Measurements from ENCODE around the gene FNBP1. TPM values are rescaled to one million over a fixed set of nuclear protein-coding genes. Genes with fewer than 3 reads are reported as not detected.

The FNBP1 gene
- total and polyA plus RNA-seq, 7 experiments from 2014 or later = 138 to 207 (median 166) TPM

GRCh38 chr9:129841071-129841470, 201.9 kb downstream of the FNBP1 start:
- H3K27ac Mint-ChIP-seq = peak overlapping the region in 8 of 9 donors; percentile 42 to 97 (median 92)
- H3K27me3 Mint-ChIP-seq = no peaks in the 10 kb centered on the region
- Histone ChIP-seq H3K9me3 (ENCODE audit: control insufficient read depth in 2 of 3, low read length in 3 of 3) (no peaks in the 10 kb centered on the region), H3K27me3 (ENCODE audit: control insufficient read depth in 2 of 2, insufficient read depth in 2 of 2, low read length in 2 of 2) (no peaks in the 10 kb centered on the region), H3K4me1 (ENCODE audit: control insufficient read depth in 2 of 2, insufficient read depth in 2 of 2, low read length in 2 of 2) (peaks cover 24 to 62% of the 10 kb centered on the region in 2 donors), H3K36me3 (ENCODE audit: control insufficient read depth in 2 of 3, insufficient read depth in 3 of 3, low read length in 3 of 3) (peaks cover 0 to 12% (median 0%) of the 10 kb centered on the region in 3 experiments), H3K4me3 (ENCODE audit: low read length) (no peak overlapping the region), H3K27ac (ENCODE audit: low read depth, low read length) (peak overlapping the region; percentile 54)
- H3K9me3 Mint-ChIP-seq = no peaks in the 10 kb centered on the region
- peaks cover 0 to 24% (median 4%) of the 10 kb centered on the region in 5 donors for H3K36me3 Mint-ChIP-seq
- ChIA-PET CTCF (no interaction called here), POLR2A (interaction anchor here (1.5 kb wide), 1 partner anchor 24 kb away, joined by 3 read pairs; no protein-coding TSS in a partner anchor)
- DNase-seq (no peak), ATAC-seq (no peak)
- peaks cover 38 to 76% (median 69%) of the 10 kb centered on the region in 7 donors for H3K4me1 Mint-ChIP-seq
- intact Hi-C loops (cut with micrococcal nuclease) = no loop called here
- H3K4me3 Mint-ChIP-seq = peak overlapping the region in 8 of 10 donors; percentile 10 to 97 (median 45)

DNA sequence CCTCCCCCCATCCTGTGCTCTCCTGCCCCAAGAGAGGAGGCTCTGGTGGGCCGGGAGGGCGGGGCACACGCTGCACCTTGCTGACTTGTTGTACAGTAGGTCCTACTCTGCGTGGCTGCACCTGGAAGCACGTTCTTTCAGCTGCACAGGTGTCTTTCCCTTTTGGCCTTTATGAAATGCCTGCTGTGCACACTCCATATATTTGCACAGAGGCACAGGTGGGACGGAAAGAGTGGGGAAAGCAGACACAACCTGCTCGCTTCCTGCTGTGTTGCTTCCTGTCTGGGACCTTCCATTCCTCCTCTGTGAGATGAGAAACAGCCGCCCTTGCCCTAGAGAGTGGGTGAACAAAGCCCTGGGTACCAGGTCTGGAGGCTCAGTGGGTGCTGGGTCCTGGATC, 203.0 kb downstream of the FNBP1 start:
- POLR2A ChIA-PET = interaction anchor here (1.5 kb wide), 1 partner anchor 25 kb away, joined by 3 read pairs; no protein-coding TSS in a partner anchor
- Mint-ChIP-seq H3K4me1 (peaks cover 36 to 73% (median 65%) of the 10 kb centered on the region in 7 donors), H3K27me3 (no peaks in the 10 kb centered on the region), H3K4me3 (peak overlapping the region; percentile 64 to 98 (median 86)), H3K27ac (peak overlapping the region; percentile 38 to 97 (median 92)), H3K9me3 (no peaks in the 10 kb centered on the region), H3K36me3 (peaks cover 0 to 22% (median 4%) of the 10 kb centered on the region in 5 donors)
- intact Hi-C loops (cut with micrococcal nuclease) = no loop called here
- Histone ChIP-seq H3K27me3 (ENCODE audit: control insufficient read depth in 2 of 2, insufficient read depth in 2 of 2, low read length in 2 of 2) (no peaks in the 10 kb centered on the region), H3K4me1 (ENCODE audit: control insufficient read depth in 2 of 2, insufficient read depth in 2 of 2, low read length in 2 of 2) (peaks cover 27 to 59% of the 10 kb centered on the region in 2 donors), H3K4me3 (ENCODE audit: low read length) (no peak overlapping the region), H3K27ac (ENCODE audit: low read depth, low read length) (peak overlapping the region; percentile 64), H3K36me3 (ENCODE audit: control insufficient read depth in 2 of 3, insufficient read depth in 3 of 3, low read length in 3 of 3) (peaks cover 0 to 12% (median 0%) of the 10 kb centered on the region in 3 experiments), H3K9me3 (ENCODE audit: control insufficient read depth in 2 of 3, low read length in 3 of 3) (no peaks in the 10 kb centered on the region)
- CTCF ChIA-PET = no interaction called here
- DNase-seq (peak in 7 of 9 donors; percentile 22 to 44 (median 30)), ATAC-seq (no peak)

DNA sequence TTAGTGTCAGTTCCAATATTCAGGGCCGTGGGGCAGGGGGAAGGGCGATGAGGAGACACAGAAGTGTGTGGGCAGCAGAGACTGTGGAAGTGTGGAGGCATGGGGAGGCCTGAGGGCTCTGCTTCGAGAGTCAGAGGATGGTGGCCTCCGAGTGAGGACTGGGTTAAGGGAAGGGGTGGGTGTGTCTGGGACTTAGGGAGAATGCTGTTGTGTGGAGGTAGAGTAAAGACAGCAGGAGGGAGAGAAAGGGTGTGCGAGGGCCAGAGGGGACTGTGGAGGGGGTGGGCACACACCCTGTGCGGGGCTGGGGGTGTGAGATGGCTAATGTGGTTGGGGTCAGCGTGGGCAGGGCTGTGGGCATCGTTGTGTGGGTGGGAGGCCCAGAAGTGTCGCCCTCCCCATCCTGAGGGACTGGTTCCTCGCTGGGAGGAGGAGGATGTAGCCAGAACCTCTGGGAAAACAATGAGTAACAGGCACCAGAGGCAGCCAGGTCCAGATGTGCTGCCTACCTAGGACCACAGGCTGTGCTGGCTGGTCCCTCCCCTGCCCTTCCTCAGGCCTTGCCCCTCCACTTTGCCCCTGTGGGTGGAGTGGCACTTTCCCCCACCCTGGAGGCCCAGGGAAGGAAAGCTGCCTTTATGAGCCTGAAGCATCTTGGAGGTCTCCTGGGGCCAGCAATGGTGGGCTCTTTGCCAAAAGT, 203.5 kb downstream of the FNBP1 start:
- POLR2A ChIA-PET = interaction anchor here (0.5 to 11.4 kb wide), 12 partner anchors 10 to 1090 kb away, joined by 3 to 162 read pairs (median 3); no protein-coding TSS in a partner anchor
- Histone ChIP-seq H3K27me3 (ENCODE audit: control insufficient read depth in 2 of 2, insufficient read depth in 2 of 2, low read length in 2 of 2) (no peaks in the 10 kb centered on the region), H3K36me3 (ENCODE audit: control insufficient read depth in 2 of 3, insufficient read depth in 3 of 3, low read length in 3 of 3) (peaks cover 0 to 12% (median 0%) of the 10 kb centered on the region in 3 experiments), H3K27ac (ENCODE audit: low read depth, low read length) (peak overlapping the region; percentile 64), H3K4me1 (ENCODE audit: control insufficient read depth in 2 of 2, insufficient read depth in 2 of 2, low read length in 2 of 2) (peaks cover 27 to 59% of the 10 kb centered on the region in 2 donors), H3K9me3 (ENCODE audit: control insufficient read depth in 2 of 3, low read length in 3 of 3) (no peaks in the 10 kb centered on the region), H3K4me3 (ENCODE audit: low read length) (peak overlapping the region; percentile 41)
- Mint-ChIP-seq H3K27me3 (no peaks in the 10 kb centered on the region), H3K27ac (peak overlapping the region; percentile 87 to 97 (median 93)), H3K9me3 (no peaks in the 10 kb centered on the region), H3K4me3 (peak overlapping the region; percentile 82 to 98 (median 86)), H3K4me1 (peaks cover 38 to 74% (median 64%) of the 10 kb centered on the region in 7 donors), H3K36me3 (peaks cover 0 to 23% (median 4%) of the 10 kb centered on the region in 5 donors)
- CTCF ChIA-PET = interaction anchor here (0.8 to 1.7 kb wide), 3 partner anchors 11 to 45 kb away, joined by 3 to 4 read pairs (median 4); no protein-coding TSS in a partner anchor
- ATAC-seq = no peak
- intact Hi-C loops (cut with micrococcal nuclease) = loop anchor here in 1 of 2 donors (5.0 to 10.0 kb wide), 2 partner anchors 123 to 395 kb away; no protein-coding TSS in a partner anchor
- DNase-seq = no peak

DNA sequence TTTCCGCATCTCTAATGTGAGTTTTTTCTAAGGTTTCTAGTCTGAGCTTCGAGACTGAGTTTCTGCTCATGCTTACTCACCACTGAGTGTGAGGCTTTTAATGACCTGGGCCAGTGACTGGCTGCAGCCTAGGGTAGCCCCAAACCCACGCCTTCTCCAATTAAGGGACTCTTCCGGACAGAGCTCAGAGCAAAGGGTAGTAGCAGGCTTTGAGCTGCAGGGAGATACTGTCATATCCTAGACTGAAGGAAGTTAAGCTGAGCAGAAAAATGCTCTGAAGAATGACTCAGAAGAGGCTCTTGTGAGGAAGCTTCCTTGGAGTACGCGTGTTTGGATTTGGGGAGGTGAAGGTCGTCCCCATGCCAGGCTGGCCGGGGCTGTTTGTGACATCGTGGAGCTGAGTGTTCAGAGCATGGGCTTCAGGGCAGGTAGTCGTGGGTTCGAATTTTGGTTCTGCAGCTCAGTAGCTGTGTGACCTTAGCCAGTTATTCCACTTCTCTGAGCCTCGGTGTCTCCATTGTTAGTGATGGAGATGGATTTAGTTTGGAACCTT, 204.2 kb downstream of the FNBP1 start:
- ChIA-PET CTCF (interaction anchor here (0.8 to 1.7 kb wide), 3 partner anchors 12 to 46 kb away, joined by 3 to 4 read pairs (median 4); no protein-coding TSS in a partner anchor), POLR2A (interaction anchor here (0.5 to 11.4 kb wide), 13 partner anchors 9 to 1090 kb away, joined by 3 to 162 read pairs (median 3); no protein-coding TSS in a partner anchor)
- no peaks in the 10 kb centered on the region for H3K27me3 ChIP-seq (ENCODE audit: control insufficient read depth in 2 of 2, insufficient read depth in 2 of 2, low read length in 2 of 2)
- peaks cover 0 to 12% (median under 1%) of the 10 kb centered on the region in 3 experiments for H3K36me3 ChIP-seq (ENCODE audit: control insufficient read depth in 2 of 3, insufficient read depth in 3 of 3, low read length in 3 of 3)
- ATAC-seq (no peak), DNase-seq (peak in 4 of 9 donors; percentile 17 to 47 (median 34))
- H3K9me3 Mint-ChIP-seq = no peaks in the 10 kb centered on the region
- no peaks in the 10 kb centered on the region for H3K9me3 ChIP-seq (ENCODE audit: control insufficient read depth in 2 of 3, low read length in 3 of 3)
- peaks cover 33 to 65% of the 10 kb centered on the region in 2 donors for H3K4me1 ChIP-seq (ENCODE audit: control insufficient read depth in 2 of 2, insufficient read depth in 2 of 2, low read length in 2 of 2)
- H3K4me1 Mint-ChIP-seq = peaks cover 45 to 80% (median 70%) of the 10 kb centered on the region in 7 donors
- peaks cover 0 to 25% (median 6%) of the 10 kb centered on the region in 5 donors for H3K36me3 Mint-ChIP-seq
- intact Hi-C loops (cut with micrococcal nuclease) = loop anchor here (1.0 to 10.0 kb wide), 3 partner anchors 16 to 396 kb away; no protein-coding TSS in a partner anchor
- H3K27me3 Mint-ChIP-seq = no peaks in the 10 kb centered on the region
- H3K27ac Mint-ChIP-seq = peak overlapping the region; percentile 87 to 97 (median 93)
- H3K27ac ChIP-seq (ENCODE audit: low read depth, low read length) = peak overlapping the region; percentile 64
- peak overlapping the region; percentile 82 to 98 (median 86) for H3K4me3 Mint-ChIP-seq
- H3K4me3 ChIP-seq (ENCODE audit: low read length) = peak overlapping the region; percentile 41

Small RNAs within 50 kb of the gene (microRNA-seq; reads per million reads assigned to microRNA genes)
- not detected for gene MIR6855 (ENCODE audit: borderline microRNAs expressed)

Other genes starting within 250 kb of the FNBP1 start
- gene TOR1B, start 240.0 kb downstream of the FNBP1 start, total RNA-seq = 10 to 100 TPM; 16.2 to 30.9 (median 23.9) TPM
- gene TOR1B, start 240.0 kb downstream of the FNBP1 start, polyA plus RNA-seq = 10 to 100 TPM; 10.9 to 21.7 TPM
- gene TOR1A, start 219.1 kb downstream of the FNBP1 start, total RNA-seq = 10 to 100 TPM; 13.8 to 52.9 (median 34.7) TPM
- gene TOR1A, start 219.1 kb downstream of the FNBP1 start, polyA plus RNA-seq = 10 to 100 TPM; 48.9 to 68.2 TPM
- gene C9orf78, start 207.9 kb downstream of the FNBP1 start, total RNA-seq = 100 to 1,000 TPM in 2 of 5 experiments, 10 to 100 TPM in 3; 66.2 to 118 (median 95.8) TPM
- gene C9orf78, start 207.9 kb downstream of the FNBP1 start, polyA plus RNA-seq = 100 to 1,000 TPM; 175 to 234 TPM
- gene USP20, start 207.7 kb downstream of the FNBP1 start, total RNA-seq = 100 to 1,000 TPM in 3 of 5 experiments, 10 to 100 TPM in 2; 94.9 to 156 (median 118) TPM
- gene USP20, start 207.7 kb downstream of the FNBP1 start, polyA plus RNA-seq = 10 to 100 TPM; 41.0 to 87.2 TPM
- gene GPR107, start 10.7 kb upstream of the FNBP1 start, total RNA-seq = 10 to 100 TPM; 21.6 to 24.0 (median 22.8) TPM
- gene GPR107, start 10.7 kb upstream of the FNBP1 start, polyA plus RNA-seq = 1 to 10 TPM; 2.8 to 3.0 TPM
- gene NCS1, start 129.2 kb upstream of the FNBP1 start, total RNA-seq = under 1 TPM in 3 of 5 experiments, not detected in 2; 0.14 to 0.85 (median 0.22) TPM
- gene NCS1, start 129.2 kb upstream of the FNBP1 start, polyA plus RNA-seq = not detected
- gene HMCN2, start 222.6 kb upstream of the FNBP1 start, total RNA-seq = not detected
- not detected for gene HMCN2, start 222.6 kb upstream of the FNBP1 start, polyA plus RNA-seq

All from naive thymus-derived CD4-positive, alpha-beta T cell (primary cell).